Measurements from ENCODE around the gene STAG1. TPM values are rescaled to one million over a fixed set of nuclear protein-coding genes. Genes with fewer than 3 reads are reported as not detected.
"Not testable (repeated sequence)": the region's sequence is repeated elsewhere in the genome, so short reads cannot be mapped to it uniquely, and the experiment has no call there.

The STAG1 gene
- total RNA-seq, 5 donors from 2014 or later (not counting 1 experiment from before 2014, with no cell fraction given): 38.9 to 52.5 (median 42.7) TPM

DNA sequence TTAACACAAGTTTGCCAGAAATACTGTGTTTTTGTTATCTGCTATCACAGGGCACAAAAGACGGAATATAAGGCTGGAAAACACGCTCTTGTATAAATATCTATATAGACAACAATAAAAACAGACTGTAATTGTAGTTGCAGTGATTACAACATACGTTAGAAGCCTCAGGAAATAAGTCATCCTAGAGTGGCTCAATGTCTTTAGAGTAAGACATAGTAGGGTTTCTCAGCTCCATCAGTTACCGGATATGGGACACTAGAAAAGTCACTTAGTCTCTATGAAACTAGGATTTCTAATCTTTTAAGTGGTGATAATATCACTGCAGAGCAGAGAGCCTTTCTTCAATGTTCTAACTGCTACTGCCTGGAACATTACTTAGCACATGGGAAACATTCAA, 208.8 kb downstream of the STAG1 start:
- Histone ChIP-seq H3K36me3 (ENCODE audit: control insufficient read depth in 2 of 2, extremely low read depth in 1 of 2, insufficient read depth in 1 of 2, low read length in 1 of 2) (peaks cover 0 to 4% of the 10 kb centered on the region in 2 donors), H3K27me3 (replicated peaks in 1 of 2; ENCODE audit: control insufficient read depth in 2 of 2, extremely low read depth in 1 of 2, insufficient read depth in 2 of 2, low read length in 1 of 2) (no peaks in the 10 kb centered on the region), H3K4me3 (ENCODE audit: control insufficient read depth in 1 of 2, extremely low read depth in 1 of 2, low read length in 1 of 2) (no peak overlapping the region), H3K4me1 (ENCODE audit: control insufficient read depth in 1 of 2, extremely low read depth in 1 of 2, insufficient read depth in 2 of 2, low read length in 2 of 2) (no peaks in the 10 kb centered on the region), H3K9me3 (no peaks in the 10 kb centered on the region), H3K27ac (ENCODE audit: low read length) (no peak overlapping the region)
- Mint-ChIP-seq H3K9me3 (no peaks in the 10 kb centered on the region), H3K4me3 (no peak overlapping the region), H3K4me1 (peaks cover 13 to 28% (median 15%) of the 10 kb centered on the region in 3 donors), H3K36me3 (peaks cover 9% of the 10 kb centered on the region), H3K27me3 (no peaks in the 10 kb centered on the region), H3K27ac (no peak overlapping the region)
- 100% methylated on average over 1 of the region's 4 CpGs for WGBS (ENCODE audit: insufficient coverage)
- ATAC-seq (replicated peaks in 1 of 4) (no peak), DNase-seq (no peak)
- ChIA-PET POLR2A (interaction anchor here in 1 of 2 donors (0.6 kb wide), 1 partner anchor 911 kb away, joined by 8 read pairs; no protein-coding TSS in a partner anchor), CTCF (no interaction called here)

DNA sequence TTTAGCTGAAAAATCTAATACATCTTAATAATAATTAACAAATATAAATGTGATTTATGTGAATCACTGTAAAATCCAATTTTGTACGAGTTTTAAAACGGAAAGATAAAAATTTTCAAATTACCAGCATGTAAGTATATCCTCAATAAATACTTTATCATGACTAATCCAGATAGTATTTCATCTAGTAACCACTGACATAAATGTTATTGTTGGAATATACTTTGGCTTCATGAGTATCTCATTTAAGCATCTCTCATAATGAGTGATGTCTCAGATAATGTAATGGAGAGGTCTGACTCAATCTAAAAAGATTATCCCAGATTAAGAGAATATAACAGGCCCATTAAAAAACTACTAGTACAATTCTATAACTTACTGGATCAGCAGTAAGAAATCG, 216.3 kb downstream of the STAG1 start:
- no peaks in the 10 kb centered on the region for H3K4me1 ChIP-seq (ENCODE audit: control insufficient read depth in 1 of 2, extremely low read depth in 1 of 2, insufficient read depth in 2 of 2, low read length in 2 of 2)
- H3K27ac Mint-ChIP-seq: no peak overlapping the region
- POLR2A ChIA-PET: interaction anchor here in 1 of 2 donors (0.5 kb wide), 1 partner anchor 1654 kb away, joined by 6 read pairs; no protein-coding TSS in a partner anchor
- no CpG with 5 or more reads among the region's 3 CpGs for WGBS (ENCODE audit: insufficient coverage)
- ATAC-seq (replicated peaks in 1 of 4): no peak
- no peak overlapping the region for H3K4me3 Mint-ChIP-seq
- H3K36me3 Mint-ChIP-seq: peaks cover 53% of the 10 kb centered on the region
- H3K27me3 ChIP-seq (replicated peaks in 1 of 2; ENCODE audit: control insufficient read depth in 2 of 2, extremely low read depth in 1 of 2, insufficient read depth in 2 of 2, low read length in 1 of 2): no peaks in the 10 kb centered on the region
- DNase-seq: no peak
- no peaks in the 10 kb centered on the region for H3K27me3 Mint-ChIP-seq
- CTCF ChIA-PET: no interaction called here
- peaks cover 3% of the 10 kb centered on the region for H3K9me3 ChIP-seq
- peaks cover 0 to 4% of the 10 kb centered on the region in 2 donors for H3K36me3 ChIP-seq (ENCODE audit: control insufficient read depth in 2 of 2, extremely low read depth in 1 of 2, insufficient read depth in 1 of 2, low read length in 1 of 2)
- peaks cover 6 to 23% (median 16%) of the 10 kb centered on the region in 3 donors for H3K9me3 Mint-ChIP-seq
- no peak overlapping the region for H3K4me3 ChIP-seq (ENCODE audit: control insufficient read depth in 1 of 2, extremely low read depth in 1 of 2, low read length in 1 of 2)
- no peak overlapping the region for H3K27ac ChIP-seq (ENCODE audit: low read length)
- peaks cover 0 to 2% (median 2%) of the 10 kb centered on the region in 3 donors for H3K4me1 Mint-ChIP-seq

DNA sequence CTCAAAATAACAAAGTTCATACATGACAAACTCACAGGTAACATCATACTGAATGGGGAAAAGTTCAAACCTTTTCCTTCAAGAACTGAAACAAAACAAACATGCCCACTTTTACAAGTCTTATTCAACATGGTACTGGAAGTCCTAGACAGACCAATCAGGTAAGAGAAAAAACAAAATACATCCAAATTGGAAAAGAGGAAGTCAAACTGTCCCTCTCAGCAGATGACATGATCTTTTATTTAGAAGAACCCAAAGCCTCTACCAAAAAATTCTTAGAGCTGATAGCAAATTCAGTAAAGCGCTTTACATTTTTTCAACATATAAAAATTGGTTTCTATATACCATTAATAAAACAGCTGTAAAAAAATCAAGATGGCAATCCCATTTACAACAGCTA, 219.4 kb downstream of the STAG1 start:
- Histone ChIP-seq H3K4me3 (ENCODE audit: control insufficient read depth in 1 of 2, extremely low read depth in 1 of 2, low read length in 1 of 2) (no peak overlapping the region), H3K4me1 (ENCODE audit: control insufficient read depth in 1 of 2, extremely low read depth in 1 of 2, insufficient read depth in 2 of 2, low read length in 2 of 2) (no peaks in the 10 kb centered on the region), H3K36me3 (ENCODE audit: control insufficient read depth in 2 of 2, extremely low read depth in 1 of 2, insufficient read depth in 1 of 2, low read length in 1 of 2) (no peaks in the 10 kb centered on the region), H3K27ac (ENCODE audit: low read length) (no peak overlapping the region), H3K27me3 (replicated peaks in 1 of 2; ENCODE audit: control insufficient read depth in 2 of 2, extremely low read depth in 1 of 2, insufficient read depth in 2 of 2, low read length in 1 of 2) (no peaks in the 10 kb centered on the region), H3K9me3 (peaks cover 7% of the 10 kb centered on the region)
- H3K4me1 Mint-ChIP-seq: peaks cover 0 to 14% (median 12%) of the 10 kb centered on the region in 3 donors
- CTCF ChIA-PET: no interaction called here
- no CpG with 5 or more reads among the region's 1 CpG for WGBS (ENCODE audit: insufficient coverage)
- H3K36me3 Mint-ChIP-seq: peaks cover 66% of the 10 kb centered on the region
- no peak overlapping the region for H3K27ac Mint-ChIP-seq
- POLR2A ChIA-PET: no interaction called here
- no peak for ATAC-seq (replicated peaks in 1 of 4)
- no peak for DNase-seq
- H3K4me3 Mint-ChIP-seq: no peak overlapping the region
- peaks cover 10 to 39% (median 26%) of the 10 kb centered on the region in 3 donors for H3K9me3 Mint-ChIP-seq
- no peaks in the 10 kb centered on the region for H3K27me3 Mint-ChIP-seq

DNA sequence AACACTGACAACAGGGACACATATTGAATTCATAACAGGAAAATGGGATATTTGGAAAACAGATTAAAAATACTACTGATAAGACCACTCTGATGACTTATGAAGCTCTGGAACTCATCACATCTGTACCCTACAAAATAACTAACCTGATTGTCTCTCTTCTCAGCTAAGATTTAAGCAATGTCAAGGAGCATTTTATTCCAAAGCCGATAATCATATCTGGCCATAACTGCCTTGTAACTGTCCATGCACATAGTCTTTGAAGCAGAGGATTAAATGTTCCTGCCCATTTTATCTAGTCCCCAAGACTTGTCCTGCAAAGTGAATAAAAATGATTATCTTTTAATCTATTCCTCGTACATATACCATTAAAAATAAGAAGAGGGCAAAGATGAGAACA, 234.1 kb downstream of the STAG1 start:
- peaks cover 2 to 3% of the 10 kb centered on the region in 2 donors for H3K36me3 ChIP-seq (ENCODE audit: control insufficient read depth in 2 of 2, extremely low read depth in 1 of 2, insufficient read depth in 1 of 2, low read length in 1 of 2)
- CTCF ChIA-PET: interaction anchor here in 1 of 2 donors (1.0 kb wide), 1 partner anchor 234 kb away, joined by 3 read pairs; no protein-coding TSS in a partner anchor
- Mint-ChIP-seq H3K36me3 (peaks cover 36% of the 10 kb centered on the region), H3K27me3 (no peaks in the 10 kb centered on the region), H3K4me1 (peaks cover 0 to 12% (median 8%) of the 10 kb centered on the region in 3 donors), H3K9me3 (no peaks in the 10 kb centered on the region), H3K27ac (no peak overlapping the region), H3K4me3 (no peak overlapping the region)
- DNase-seq (no peak), ATAC-seq (replicated peaks in 1 of 4) (no peak)
- no peak overlapping the region for H3K27ac ChIP-seq (ENCODE audit: low read length)
- POLR2A ChIA-PET: no interaction called here
- H3K9me3 ChIP-seq: no peaks in the 10 kb centered on the region
- H3K4me3 ChIP-seq (ENCODE audit: control insufficient read depth in 1 of 2, extremely low read depth in 1 of 2, low read length in 1 of 2): no peak overlapping the region
- WGBS (ENCODE audit: insufficient coverage): no CpG with 5 or more reads among the region's 2 CpGs
- H3K27me3 ChIP-seq (replicated peaks in 1 of 2; ENCODE audit: control insufficient read depth in 2 of 2, extremely low read depth in 1 of 2, insufficient read depth in 2 of 2, low read length in 1 of 2): no peaks in the 10 kb centered on the region
- H3K4me1 ChIP-seq (ENCODE audit: control insufficient read depth in 1 of 2, extremely low read depth in 1 of 2, insufficient read depth in 2 of 2, low read length in 2 of 2): no peaks in the 10 kb centered on the region

DNA sequence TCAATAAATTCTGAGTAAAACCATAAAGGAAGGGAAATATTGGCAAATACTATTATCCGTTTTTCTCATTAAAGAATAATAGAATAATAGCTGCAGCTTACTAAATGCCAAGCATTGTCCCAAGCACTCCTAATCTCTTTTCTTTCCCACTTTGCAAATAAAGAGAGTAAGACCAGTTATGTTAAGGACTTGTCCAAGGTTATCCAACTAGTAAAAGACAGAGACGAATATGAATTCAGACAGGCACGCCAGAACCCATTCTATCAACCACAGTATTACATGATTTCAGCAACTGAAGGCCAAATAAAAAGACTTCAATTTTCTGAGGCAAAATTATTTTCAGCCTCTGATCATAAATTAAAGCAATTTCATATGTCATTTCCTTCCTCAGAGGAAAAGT, 235.5 kb downstream of the STAG1 start:
- no peak overlapping the region for H3K4me3 ChIP-seq (ENCODE audit: control insufficient read depth in 1 of 2, extremely low read depth in 1 of 2, low read length in 1 of 2)
- no peak overlapping the region for H3K4me3 Mint-ChIP-seq
- H3K9me3 Mint-ChIP-seq: no peaks in the 10 kb centered on the region
- peaks cover 42% of the 10 kb centered on the region for H3K36me3 Mint-ChIP-seq
- H3K27ac ChIP-seq (ENCODE audit: low read length): no peak overlapping the region
- DNase-seq: no peak
- H3K27me3 ChIP-seq (replicated peaks in 1 of 2; ENCODE audit: control insufficient read depth in 2 of 2, extremely low read depth in 1 of 2, insufficient read depth in 2 of 2, low read length in 1 of 2): no peaks in the 10 kb centered on the region
- no peaks in the 10 kb centered on the region for H3K27me3 Mint-ChIP-seq
- no peaks in the 10 kb centered on the region for H3K4me1 ChIP-seq (ENCODE audit: control insufficient read depth in 1 of 2, extremely low read depth in 1 of 2, insufficient read depth in 2 of 2, low read length in 2 of 2)
- H3K9me3 ChIP-seq: no peaks in the 10 kb centered on the region
- POLR2A ChIA-PET: no interaction called here
- peaks cover 2 to 3% of the 10 kb centered on the region in 2 donors for H3K36me3 ChIP-seq (ENCODE audit: control insufficient read depth in 2 of 2, extremely low read depth in 1 of 2, insufficient read depth in 1 of 2, low read length in 1 of 2)
- CTCF ChIA-PET: no interaction called here
- 80% methylated on average over 1 of the region's 3 CpGs for WGBS (ENCODE audit: insufficient coverage)
- no peak for ATAC-seq (replicated peaks in 1 of 4)
- peaks cover 0 to 11% (median 5%) of the 10 kb centered on the region in 3 donors for H3K4me1 Mint-ChIP-seq
- H3K27ac Mint-ChIP-seq: no peak overlapping the region

GRCh38 chr3:136516095-136516494, 236.1 kb downstream of the STAG1 start:
- Mint-ChIP-seq H3K9me3 (no peaks in the 10 kb centered on the region), H3K27ac (no peak overlapping the region), H3K27me3 (no peaks in the 10 kb centered on the region), H3K36me3 (peaks cover 44% of the 10 kb centered on the region), H3K4me3 (no peak overlapping the region), H3K4me1 (peaks cover 0 to 8% (median 4%) of the 10 kb centered on the region in 3 donors)
- ChIA-PET CTCF (no interaction called here), POLR2A (interaction anchor here in 1 of 2 donors (0.6 kb wide), 1 partner anchor 123 kb away, joined by 3 read pairs; no protein-coding TSS in a partner anchor)
- no peak for ATAC-seq (replicated peaks in 1 of 4)
- Histone ChIP-seq H3K27me3 (replicated peaks in 1 of 2; ENCODE audit: control insufficient read depth in 2 of 2, extremely low read depth in 1 of 2, insufficient read depth in 2 of 2, low read length in 1 of 2) (no peaks in the 10 kb centered on the region), H3K27ac (ENCODE audit: low read length) (no peak overlapping the region), H3K9me3 (no peaks in the 10 kb centered on the region), H3K4me3 (ENCODE audit: control insufficient read depth in 1 of 2, extremely low read depth in 1 of 2, low read length in 1 of 2) (no peak overlapping the region), H3K36me3 (ENCODE audit: control insufficient read depth in 2 of 2, extremely low read depth in 1 of 2, insufficient read depth in 1 of 2, low read length in 1 of 2) (peaks cover 2 to 3% of the 10 kb centered on the region in 2 donors), H3K4me1 (ENCODE audit: control insufficient read depth in 1 of 2, extremely low read depth in 1 of 2, insufficient read depth in 2 of 2, low read length in 2 of 2) (no peaks in the 10 kb centered on the region)
- no peak for DNase-seq
- WGBS (ENCODE audit: insufficient coverage): 100% methylated on average over 1 of the region's 5 CpGs

DNA sequence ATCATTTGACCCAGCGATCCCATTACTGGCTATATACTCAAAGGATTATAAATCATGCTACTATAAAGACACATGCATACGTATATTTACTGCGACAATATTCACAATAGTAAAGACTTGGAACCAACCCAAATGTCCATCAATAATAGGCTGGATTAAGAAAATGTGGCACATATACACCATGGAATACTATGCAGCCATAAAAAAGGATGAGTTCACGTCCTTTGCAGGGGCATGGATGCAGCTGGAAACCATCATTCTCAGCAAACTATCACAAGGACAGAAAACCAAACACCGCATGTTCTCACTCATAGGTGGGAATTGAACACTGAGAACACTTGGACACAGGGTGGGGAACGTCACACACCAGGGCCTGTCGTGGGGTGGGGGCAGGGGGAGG, 237.6 kb downstream of the STAG1 start:
- POLR2A ChIA-PET; ATAC-seq (replicated peaks in 1 of 4): not testable (repeated sequence)
- no CpG with 5 or more reads among the region's 7 CpGs for WGBS (ENCODE audit: insufficient coverage)

More for the DNA sequence above, 237.6 kb downstream of the STAG1 start:
- H3K4me1 ChIP-seq (ENCODE audit: control insufficient read depth in 1 of 2, extremely low read depth in 1 of 2, insufficient read depth in 2 of 2, low read length in 2 of 2); H3K4me3 ChIP-seq (ENCODE audit: control insufficient read depth in 1 of 2, extremely low read depth in 1 of 2, low read length in 1 of 2); H3K9me3 ChIP-seq; H3K36me3 ChIP-seq (ENCODE audit: control insufficient read depth in 2 of 2, extremely low read depth in 1 of 2, insufficient read depth in 1 of 2, low read length in 1 of 2); DNase-seq; H3K27me3 Mint-ChIP-seq; CTCF ChIA-PET; H3K27ac Mint-ChIP-seq; H3K27ac ChIP-seq (ENCODE audit: low read length); H3K4me3 Mint-ChIP-seq; H3K27me3 ChIP-seq (replicated peaks in 1 of 2; ENCODE audit: control insufficient read depth in 2 of 2, extremely low read depth in 1 of 2, insufficient read depth in 2 of 2, low read length in 1 of 2); H3K9me3 Mint-ChIP-seq; H3K4me1 Mint-ChIP-seq: not testable (repeated sequence)
- H3K36me3 Mint-ChIP-seq: peaks cover 39% of the 10 kb centered on the region

Measured in T-cell (primary cell).